ENCODE measurements around the gene ITPRIPL2.

The ITPRIPL2 gene

GRCh38 chr16:19092653-19093410, 20.9 kb upstream of the ITPRIPL2 start:
- DNase-seq (ENCODE audit: low read depth), result no peak
- no peak for TF ChIP-seq CTCF (IDR thresholded peaks at IDR 0.05; ENCODE audit: low read depth, low read length, missing control alignments)
- in situ Hi-C loops (cut with HindIII; ENCODE audit: low sequenced_read_pairs), result loop anchor here (25.0 kb wide), 1 partner anchor 269 kb away; no protein-coding TSS in a partner anchor
- no peak overlapping the region for H3K4me3 ChIP-seq (ENCODE audit: low read depth, low read length)

GRCh38 chr16:19093631-19094541, 19.9 kb upstream of the ITPRIPL2 start:
- no peak for TF ChIP-seq CTCF (IDR thresholded peaks at IDR 0.05; ENCODE audit: low read depth, low read length, missing control alignments)
- H3K4me3 ChIP-seq (ENCODE audit: low read depth, low read length), result no peak overlapping the region
- in situ Hi-C loops (cut with HindIII; ENCODE audit: low sequenced_read_pairs), result loop anchor here (25.0 kb wide), 1 partner anchor 268 kb away; no protein-coding TSS in a partner anchor
- no peak for DNase-seq (ENCODE audit: low read depth)

- H3K4me3 ChIP-seq (ENCODE audit: low read depth, low read length), result no peak overlapping the region
- no peak for DNase-seq (ENCODE audit: low read depth)
- in situ Hi-C loops (cut with HindIII; ENCODE audit: low sequenced_read_pairs), result loop anchor here (25.0 kb wide), 1 partner anchor 268 kb away; no protein-coding TSS in a partner anchor
- TF ChIP-seq CTCF (IDR thresholded peaks at IDR 0.05; ENCODE audit: low read depth, low read length, missing control alignments), result no peak
Measured at GRCh38 chr16:19094542-19095365, 19.0 kb upstream of the ITPRIPL2 start.

GRCh38 chr16:19095654-19096053, 18.1 kb upstream of the ITPRIPL2 start:
- no peak for TF ChIP-seq CTCF (IDR thresholded peaks at IDR 0.05; ENCODE audit: low read depth, low read length, missing control alignments)
- H3K4me3 ChIP-seq (ENCODE audit: low read depth, low read length), result no peak overlapping the region
- DNase-seq (ENCODE audit: low read depth), result no peak
- in situ Hi-C loops (cut with HindIII; ENCODE audit: low sequenced_read_pairs), result loop anchor here (25.0 kb wide), 1 partner anchor 267 kb away; no protein-coding TSS in a partner anchor

- in situ Hi-C loops (cut with HindIII; ENCODE audit: low sequenced_read_pairs), result loop anchor here (25.0 kb wide), 1 partner anchor 264 kb away; no protein-coding TSS in a partner anchor
- no peak for DNase-seq (ENCODE audit: low read depth)
- no peak overlapping the region for H3K4me3 ChIP-seq (ENCODE audit: low read depth, low read length)
- no peak for TF ChIP-seq CTCF (IDR thresholded peaks at IDR 0.05; ENCODE audit: low read depth, low read length, missing control alignments)
Measured at GRCh38 chr16:19098173-19098572, 15.6 kb upstream of the ITPRIPL2 start.

Data from astrocyte of the cerebellum (primary cell).